GM18498 (cell line): ENCODE data around the gene CABYR.

ENCODE experiments used
- ATAC-seq: cut with Tn5 transposase; IDR thresholded peaks from one replicate; pipeline ENCODE4 v1.9.1; 2021; ENCODE audit warnings: mild to moderate bottlenecking, moderate library complexity; ENCODE audit not compliant: unreplicated experiment

Gene CABYR, protein sequence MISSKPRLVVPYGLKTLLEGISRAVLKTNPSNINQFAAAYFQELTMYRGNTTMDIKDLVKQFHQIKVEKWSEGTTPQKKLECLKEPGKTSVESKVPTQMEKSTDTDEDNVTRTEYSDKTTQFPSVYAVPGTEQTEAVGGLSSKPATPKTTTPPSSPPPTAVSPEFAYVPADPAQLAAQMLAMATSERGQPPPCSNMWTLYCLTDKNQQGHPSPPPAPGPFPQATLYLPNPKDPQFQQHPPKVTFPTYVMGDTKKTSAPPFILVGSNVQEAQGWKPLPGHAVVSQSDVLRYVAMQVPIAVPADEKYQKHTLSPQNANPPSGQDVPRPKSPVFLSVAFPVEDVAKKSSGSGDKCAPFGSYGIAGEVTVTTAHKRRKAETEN

DNA sequence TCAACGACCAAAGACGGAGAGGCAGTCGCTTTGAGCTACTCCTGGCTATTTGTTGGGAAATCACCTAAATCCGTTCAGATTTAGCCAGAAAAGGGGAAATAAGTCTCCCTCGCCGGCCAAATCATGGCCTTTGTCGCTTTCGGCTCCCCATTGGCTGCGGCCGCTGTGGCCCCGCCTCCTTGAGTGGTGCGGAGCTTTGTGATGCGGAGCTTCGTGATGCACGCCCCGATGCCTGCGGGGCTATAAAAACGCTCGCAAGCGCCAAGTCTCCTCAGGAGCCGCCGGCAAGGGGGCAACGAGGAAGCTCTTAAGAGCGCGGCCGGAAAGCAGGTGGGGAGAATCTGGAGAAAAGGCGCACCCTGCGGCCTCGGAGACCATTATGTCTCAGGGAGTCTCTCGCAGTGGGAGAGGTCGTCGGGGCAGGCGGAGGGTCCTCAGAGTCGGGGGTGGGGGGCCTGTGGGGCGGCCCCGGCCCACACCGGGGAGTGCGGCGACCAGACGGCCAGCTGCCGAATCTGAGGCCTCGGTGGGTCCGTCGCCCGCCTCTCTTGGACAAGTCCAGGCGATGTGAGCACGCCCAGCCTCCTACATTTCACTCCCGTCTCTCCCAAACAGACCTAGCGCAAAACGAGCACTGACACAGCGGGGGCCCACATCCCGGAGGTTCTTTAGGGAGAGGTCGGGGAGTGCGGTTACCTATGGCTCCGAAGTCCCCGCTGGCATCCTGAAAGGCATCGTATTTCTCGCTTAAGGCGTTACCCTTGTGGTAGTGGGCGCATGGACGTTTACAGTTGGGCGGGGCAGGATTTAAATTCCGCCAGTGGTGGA is at the start of gene CABYR:
Gene CABYR (plus strand): TSS at position 274 of the 828 bp plus-strand sequence. CDS start 4,053 bp downstream, outside the sequence.
- ATAC-seq: peak; percentile 94

- ATAC-seq: no peak
Observed at GRCh38 chr18:24089076-24089475, 49.8 kb upstream of the CABYR start.

- no peak for ATAC-seq
Observed at GRCh38 chr18:24089515-24090337, 49.1 kb upstream of the CABYR start.

- ATAC-seq: no peak
Observed at GRCh38 chr18:24090876-24091275, 48.0 kb upstream of the CABYR start.

- ATAC-seq: no peak
Observed at GRCh38 chr18:24094561-24094960, 44.3 kb upstream of the CABYR start.

- ATAC-seq: no peak
Observed at GRCh38 chr18:24095976-24096375, 42.9 kb upstream of the CABYR start.

- no peak for ATAC-seq
Observed at GRCh38 chr18:24103320-24104021, 35.4 kb upstream of the CABYR start.

DNA sequence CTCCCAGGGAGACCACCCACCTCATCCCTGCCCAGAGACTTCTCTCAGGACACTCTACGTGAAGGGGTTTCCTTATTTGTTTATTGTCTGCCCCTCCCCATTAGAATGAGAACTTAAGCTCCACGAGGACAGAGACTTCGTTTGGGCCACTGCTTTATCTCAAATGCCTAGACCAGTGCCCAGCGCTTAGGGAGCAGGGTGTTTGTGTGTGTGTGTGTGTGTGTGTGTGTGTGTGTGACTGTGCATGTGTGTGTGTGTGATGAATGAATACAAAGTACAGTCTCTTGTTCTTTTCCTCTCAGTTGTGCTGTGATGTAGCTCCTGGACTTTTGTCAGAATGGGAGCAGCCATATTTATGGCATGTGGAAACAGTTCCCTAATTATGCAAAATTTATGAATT is 34.4 kb upstream of the CABYR start:
- no peak for ATAC-seq

- ATAC-seq: no peak
Observed at GRCh38 chr18:24108641-24109040, 30.2 kb upstream of the CABYR start.

DNA sequence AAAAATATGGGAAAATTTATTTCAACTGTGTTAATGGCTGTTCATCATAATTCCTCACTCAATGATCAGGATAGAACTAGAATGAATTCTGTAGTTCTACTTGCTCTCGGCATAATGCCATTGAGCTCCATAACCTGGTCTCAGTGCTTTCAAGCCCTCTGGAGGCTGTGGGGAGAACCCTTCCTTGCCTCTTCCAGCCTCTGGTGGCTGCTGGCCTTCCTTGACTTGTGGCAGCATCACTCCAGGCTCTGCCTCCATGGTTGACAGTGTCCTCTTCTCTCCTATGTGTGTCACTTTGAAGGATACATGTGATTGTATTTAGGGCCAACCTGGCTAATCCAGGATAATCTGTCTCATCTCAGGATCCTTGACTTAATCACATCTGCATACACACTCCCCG is 26.9 kb upstream of the CABYR start:
- ATAC-seq: no peak

DNA sequence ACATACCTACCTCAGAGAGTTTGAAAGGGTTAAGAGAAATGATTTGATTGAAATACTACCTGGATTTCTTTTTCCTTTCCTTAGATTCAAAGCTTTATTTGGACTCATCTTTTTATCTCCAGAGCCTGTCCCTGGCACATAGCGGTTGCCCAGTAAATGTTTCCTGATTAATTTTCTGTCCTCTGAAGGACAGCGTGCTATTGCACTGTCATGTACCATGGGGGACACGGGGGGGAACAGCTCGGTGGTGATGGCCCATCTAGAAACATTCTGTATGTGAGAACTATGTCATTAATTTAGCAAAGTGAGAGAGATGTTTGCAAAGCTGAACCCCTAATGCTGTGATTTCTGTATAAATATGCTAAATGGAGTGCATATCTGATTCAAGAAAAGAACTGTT is 26.4 kb upstream of the CABYR start:
- no peak for ATAC-seq

- ATAC-seq: no peak
Observed at GRCh38 chr18:24112874-24113615, 25.8 kb upstream of the CABYR start.

DNA sequence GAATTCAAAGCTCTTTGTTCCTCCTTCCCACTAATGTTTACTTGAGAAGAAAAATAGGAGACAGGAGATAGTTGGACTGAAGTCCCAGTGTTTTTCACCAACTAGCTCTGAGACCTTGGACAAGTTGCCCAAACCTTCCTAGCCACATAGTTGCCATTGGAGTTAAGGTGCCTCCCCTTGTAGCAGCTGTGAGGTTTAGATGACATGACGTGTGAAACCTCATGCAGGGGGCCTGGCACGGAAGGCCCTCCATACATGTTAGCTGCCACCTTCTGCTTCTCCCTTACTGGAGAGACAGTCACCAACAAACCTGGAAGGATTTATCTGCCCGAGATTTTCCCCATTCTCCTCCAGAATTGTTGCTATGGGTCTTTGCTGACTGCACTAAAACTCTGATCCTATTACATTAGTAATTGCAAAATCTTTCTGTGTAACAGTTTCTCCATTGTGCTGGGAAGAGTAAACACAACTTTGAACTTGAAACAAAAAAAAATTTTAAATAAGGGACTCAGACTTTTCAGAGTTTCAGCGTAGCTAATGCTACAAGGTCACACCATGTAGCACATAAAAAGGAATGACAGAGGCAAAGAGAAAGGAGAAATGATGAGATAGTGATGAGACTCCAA is 23.8 kb upstream of the CABYR start:
- ATAC-seq: no peak

DNA sequence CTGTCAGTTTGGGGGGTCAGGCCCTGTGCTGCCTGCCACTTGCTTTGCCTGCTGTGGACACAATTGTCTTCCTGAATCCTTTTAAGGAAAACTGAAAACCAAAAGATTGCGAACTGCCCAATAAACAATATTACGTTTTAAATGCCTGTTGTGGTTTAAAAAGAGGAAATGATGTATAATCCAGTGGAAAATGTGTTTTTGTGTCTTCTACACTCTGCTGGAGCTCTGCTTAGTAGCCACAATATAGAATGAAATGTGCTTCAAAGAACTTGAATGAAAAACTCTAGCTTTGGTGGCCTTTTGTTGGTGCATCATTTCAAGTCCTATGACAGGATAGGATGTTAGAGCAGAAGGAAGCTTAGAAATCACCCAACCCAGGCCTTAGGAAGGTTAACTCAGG is 23.2 kb upstream of the CABYR start:
- no peak for ATAC-seq

GRCh38 chr18:24118750-24119577 is 19.9 kb upstream of the CABYR start:
- peak; percentile 78 for ATAC-seq

DNA sequence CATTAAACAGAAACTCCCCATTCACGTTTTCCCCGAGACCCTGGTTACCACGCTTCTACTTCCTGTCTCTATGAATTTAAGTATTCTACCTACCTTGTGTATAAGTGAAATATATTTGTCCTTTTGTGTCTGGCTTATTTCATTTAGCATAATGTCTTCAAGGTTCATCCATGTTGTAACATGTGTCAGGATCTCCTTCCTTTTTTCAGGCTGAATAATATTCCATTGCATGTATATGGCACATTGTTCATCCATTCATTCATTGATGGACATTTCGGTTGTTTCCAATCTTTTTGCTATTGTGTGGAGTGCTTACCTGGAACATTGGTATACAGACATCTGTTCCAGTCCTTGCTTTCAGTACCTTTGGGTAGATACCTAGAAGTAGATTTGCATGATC is 18.2 kb upstream of the CABYR start:
- no peak for ATAC-seq

DNA sequence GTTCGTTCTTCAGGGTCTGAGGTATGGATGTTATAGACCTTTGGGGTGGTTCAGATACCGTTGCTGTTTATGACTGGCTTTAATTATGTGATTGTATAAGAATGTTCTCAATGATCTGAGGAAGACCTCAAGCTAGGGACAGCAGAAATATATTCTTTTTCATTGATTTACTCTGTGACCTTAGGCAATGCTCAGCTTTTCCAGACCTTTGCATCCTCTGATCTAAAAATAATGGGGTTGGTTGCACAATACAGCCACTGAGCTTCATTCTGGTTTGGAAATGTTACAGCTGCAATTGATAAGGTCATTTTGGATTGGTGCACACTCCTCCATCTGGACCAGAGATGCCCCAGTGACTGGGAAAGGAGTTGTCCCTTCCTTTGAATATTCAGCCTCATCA is 17.2 kb upstream of the CABYR start:
- no peak for ATAC-seq

- no peak for ATAC-seq
Observed at GRCh38 chr18:24126155-24126961, 12.5 kb upstream of the CABYR start.
